8988T (cell line): Measurements from ENCODE around the gene TNFRSF14.

Experiments used
- DNase-seq: peaks from one replicate; pipeline ENCODE4 v3.0.0; 2011

The TNFRSF14 gene

GRCh38 chr1:2604156-2604843, 48.1 kb downstream of the TNFRSF14 start:
- no peak for DNase-seq

GRCh38 chr1:2604844-2605508, 48.8 kb downstream of the TNFRSF14 start:
- no peak for DNase-seq

GRCh38 chr1:2605509-2606395, 49.6 kb downstream of the TNFRSF14 start:
- DNase-seq, result no peak

- DNase-seq, result no peak
Observed at GRCh38 chr1:2606396-2606880, 50.3 kb downstream of the TNFRSF14 start.

GRCh38 chr1:2606881-2607621, 50.9 kb downstream of the TNFRSF14 start:
- no peak for DNase-seq

- DNase-seq, result no peak
Observed at GRCh38 chr1:2607641-2608091, 51.5 kb downstream of the TNFRSF14 start.

GRCh38 chr1:2609319-2610035, 53.3 kb downstream of the TNFRSF14 start:
- DNase-seq, result no peak

GRCh38 chr1:2610036-2610959, 54.1 kb downstream of the TNFRSF14 start:
- no peak for DNase-seq

- DNase-seq, result no peak
Observed at GRCh38 chr1:2611031-2611501, 54.9 kb downstream of the TNFRSF14 start.

- DNase-seq, result no peak
Observed at GRCh38 chr1:2611621-2612437, 55.7 kb downstream of the TNFRSF14 start.

- no peak for DNase-seq
Observed at GRCh38 chr1:2612591-2613365, 56.6 kb downstream of the TNFRSF14 start.
